ENCODE data around the gene TSNAXIP1. TPM values are rescaled to one million over a fixed set of nuclear protein-coding genes. Genes with fewer than 3 reads are reported as not detected.
A peak's percentile ranks its signal among the peaks of the same experiment; 100 is the strongest.

The TSNAXIP1 gene
- total and polyA plus RNA-seq, 9 of the 15 experiments (the other 6 are each of a cell fraction or from before 2014, with no cell fraction given): 0.03 to 0.24 (median 0.11) TPM; not detected in 4

GRCh38 chr16:67846063-67846319 lies 39.3 kb downstream of the TSNAXIP1 start:
- in situ Hi-C loops (cut with MboI) (no loop called here), intact Hi-C loops (cut with micrococcal nuclease) (loop anchor here (2.0 kb wide), 1 partner anchor 47 kb away; the partner anchor contains the start of gene PSKH1)
- no peak for FAIRE-seq

More at GRCh38 chr16:67846063-67846319, 39.3 kb downstream of the TSNAXIP1 start:
- Histone ChIP-seq H3K36me3 (ENCODE audit: control insufficient read depth, insufficient read depth, low read length) (peaks cover 28% of the 10 kb centered on the region), H3K4me1 (replicated peaks in 1 of 2; ENCODE audit: control insufficient read depth in 2 of 2, insufficient read depth in 2 of 2, low read length in 2 of 2) (peaks cover 34 to 57% of the 10 kb centered on the region in 2 experiments), H3K9me1 (ENCODE audit: control insufficient read depth, insufficient read depth, low read length) (peaks cover 5% of the 10 kb centered on the region), H3K27me3 (ENCODE audit: control insufficient read depth in 2 of 2, insufficient read depth in 2 of 2, low read length in 2 of 2) (no peaks in the 10 kb centered on the region), H3K9me3 (replicated peaks; ENCODE audit: control insufficient read depth, insufficient read depth, low read depth, low read length) (no peaks in the 10 kb centered on the region), H2AFZ (ENCODE audit: low read depth, low read length) (peak overlapping the region; percentile 81), H3K9ac (ENCODE audit: insufficient read depth in 1 of 2, low read depth in 2 of 2, low read length in 2 of 2) (peak overlapping the region; percentile 94), H3K4me3 (peak overlapping the region; percentile 99), H4K20me1 (replicated peaks; ENCODE audit: control insufficient read depth, insufficient read depth, low read length) (no peaks in the 10 kb centered on the region; the same call in 1 of the 2 replicates), H3K27ac (ENCODE audit: extremely low read depth, low read depth, low read length) (peak overlapping the region; percentile 77), H3K4me2 (ENCODE audit: insufficient read depth, low read length) (peak overlapping the region; percentile 84), H3K79me2 (ENCODE audit: control insufficient read depth, insufficient read depth, low read length) (peaks cover 80% of the 10 kb centered on the region)
- no peak for DNase-seq (ENCODE audit: extremely low read depth in 1 of 4, low spot score in 3 of 4)
- WGBS (ENCODE audit: insufficient coverage, low coverage, missing lambda C conversion rate): 9% methylated on average over 2 of the region's 2 CpGs
- no peak for ATAC-seq
- no peak for TF ChIP-seq ELK1 (CRISPR knock-in tag; IDR thresholded peaks at IDR 0.05)
- TF ChIP-seq RREB1 (CRISPR knock-in tag; IDR thresholded peaks at IDR 0.05): no peak
- TF ChIP-seq PHF21A (IDR thresholded peaks at IDR 0.05; ENCODE audit: borderline replicate concordance, low read depth): peak; percentile 86
- no peak for TF ChIP-seq RNF219 (CRISPR knock-in tag; IDR thresholded peaks at IDR 0.05)
- TF ChIP-seq MBD1 (CRISPR knock-in tag; IDR thresholded peaks at IDR 0.05): 0 out of 2 replicates have a peak, but pooled peaks have one; percentile 16
- TF ChIP-seq KAT7 (CRISPR knock-in tag; IDR thresholded peaks at IDR 0.05; ENCODE audit: borderline replicate concordance): 0 out of 2 replicates have a peak, but pooled peaks have one; percentile 83
- TF ChIP-seq KDM1A (IDR thresholded peaks at IDR 0.05): peak in 1 of 2 experiments; percentile 50; a peak in 1 of 4 replicates
- POLR2A ChIA-PET: interaction anchor here (0.6 to 2.7 kb wide), 11 partner anchors 9 to 383 kb away, joined by 3 to 10 read pairs (median 4); partner anchors contain the start of gene PARD6A
- BruUV-seq (replicated peaks): TSS peak; percentile 64
- CTCF ChIA-PET (ENCODE audit: low intra/inter-chr PET ratio): no interaction called here

All from K562 (cell line).